Urinary bladder (tissue), 2 donors: ENCODE data around the gene GSN. TPM values are rescaled to one million over a fixed set of nuclear protein-coding genes. Genes with fewer than 3 reads are reported as not detected.

Experiments
- polyA plus RNA-seq: library from polyadenylated mRNA; stranded (reverse); fragments of 200-250 nt; gene quantifications from one replicate; pipeline ENCODE4 v1.2.3, GENCODE V29; 2013
- total RNA-seq: library from RNA; depleted of rRNA; stranded (reverse); fragments of >200 nt; gene quantifications from one replicate; pipeline ENCODE4 v1.2.3, GENCODE V29; 2014
- donor health status: healthy.

The GSN gene
- total and polyA plus RNA-seq, 2 donors, result 405 to 2,591 TPM

Other genes starting within 250 kb of the GSN start
- 18.1 TPM for gene C5, start 217.9 kb upstream of the GSN start, total RNA-seq
- gene C5, start 217.9 kb upstream of the GSN start, polyA plus RNA-seq, result 3.2 TPM
- 37.8 TPM for gene CNTRL, start 193.2 kb upstream of the GSN start, total RNA-seq
- 8.7 TPM for gene CNTRL, start 193.2 kb upstream of the GSN start, polyA plus RNA-seq
- 57.4 TPM for gene RAB14, start 66.3 kb upstream of the GSN start, total RNA-seq
- gene RAB14, start 66.3 kb upstream of the GSN start, polyA plus RNA-seq, result 37.0 TPM
- gene STOM, start 102.1 kb downstream of the GSN start, total RNA-seq, result 148 TPM
- 263 TPM for gene STOM, start 102.1 kb downstream of the GSN start, polyA plus RNA-seq
- gene GGTA1, start 231.7 kb downstream of the GSN start, total RNA-seq, result 10.2 TPM
- gene GGTA1, start 231.7 kb downstream of the GSN start, polyA plus RNA-seq, result 5.1 TPM